HK-2 (cell line): ENCODE data around the gene APOL6.
"Not testable (repeated sequence)": the region's sequence is repeated elsewhere in the genome, so short reads cannot be mapped to it uniquely, and the experiment has no call there.

ENCODE experiments used
- DNase-seq: peaks from one replicate; pipeline ENCODE4 v3.0.0-alpha.2; 2018; ENCODE audit not compliant: unreplicated experiment

APOL6 gene

GRCh38 chr22:35679492-35679891, 31.2 kb downstream of the APOL6 start:
- DNase-seq: peak; percentile 6

- DNase-seq: no peak
Measured at GRCh38 chr22:35681454-35682052, 33.3 kb downstream of the APOL6 start.

- no peak for DNase-seq
Measured at GRCh38 chr22:35683560-35683959, 35.3 kb downstream of the APOL6 start.

GRCh38 chr22:35684270-35684700, 36.0 kb downstream of the APOL6 start:
- no peak for DNase-seq

- no peak for DNase-seq
Measured at GRCh38 chr22:35684732-35685131, 36.5 kb downstream of the APOL6 start.

GRCh38 chr22:35685731-35686130, 37.5 kb downstream of the APOL6 start:
- DNase-seq: no peak

GRCh38 chr22:35686298-35686697, 38.1 kb downstream of the APOL6 start:
- DNase-seq: no peak

GRCh38 chr22:35687461-35687860, 39.2 kb downstream of the APOL6 start:
- DNase-seq: no peak

- DNase-seq: no peak
Measured at GRCh38 chr22:35688913-35689675, 40.8 kb downstream of the APOL6 start.

- no peak for DNase-seq
Measured at GRCh38 chr22:35690001-35690400, 41.8 kb downstream of the APOL6 start.

- no peak for DNase-seq
Measured at GRCh38 chr22:35695202-35695601, 47.0 kb downstream of the APOL6 start.

- DNase-seq: no peak
Measured at GRCh38 chr22:35697142-35697541, 48.9 kb downstream of the APOL6 start.

GRCh38 chr22:35699852-35700251, 51.6 kb downstream of the APOL6 start:
- not testable (repeated sequence) for DNase-seq

- no peak for DNase-seq
Measured at GRCh38 chr22:35703861-35704584, 55.8 kb downstream of the APOL6 start.

GRCh38 chr22:35705141-35705540, 56.9 kb downstream of the APOL6 start:
- no peak for DNase-seq

GRCh38 chr22:35708453-35708852, 60.2 kb downstream of the APOL6 start:
- DNase-seq: no peak

- no peak for DNase-seq
Measured at GRCh38 chr22:35708917-35709316, 60.7 kb downstream of the APOL6 start.

- DNase-seq: no peak
Measured at GRCh38 chr22:35711336-35711735, 63.1 kb downstream of the APOL6 start.

- no peak for DNase-seq
Measured at GRCh38 chr22:35712672-35713071, 64.4 kb downstream of the APOL6 start.

- no peak for DNase-seq
Measured at GRCh38 chr22:35717572-35717971, 69.3 kb downstream of the APOL6 start, which contains the start of gene APOL5. APOL5 (plus strand) TSS chr22:35717872; CDS start chr22:35717872, 0 bp downstream.
